Uterus (tissue), 4 donors: ENCODE data around the gene ABCB6. TPM values are rescaled to one million over a fixed set of nuclear protein-coding genes. Genes with fewer than 3 reads are reported as not detected.
A peak's percentile ranks its signal among the peaks of the same experiment; 100 is the strongest.

Experiments
- DNase-seq, 2 donors: peaks; one replicate each; pipeline ENCODE4 v3.0.0-alpha.2; 2019 to 2020
- H3K27ac ChIP-seq, 2 donors: fragments of 200-600 bp; sonication (generic); 1 replicate in 1 of 2; 2 replicates in 1 of 2; pipeline ENCODE4 v1.5.1; 2016 to 2018
- H3K27me3 ChIP-seq, 2 donors: fragments of 200-600 bp; sonication (generic); one replicate each; pipeline ENCODE4 v1.5.1; 2018 to 2019; ENCODE audit warnings: control low read depth in 1 of 2
- H3K36me3 ChIP-seq, 2 donors: fragments of 200-600 bp; sonication (generic); one replicate each; pipeline ENCODE4 v1.5.1; 2019; ENCODE audit warnings: control low read depth in 1 of 2
- H3K4me1 ChIP-seq, 2 donors: fragments of 200-600 bp; sonication (generic); one replicate each; pipeline ENCODE4 v1.5.1; 2018 to 2019; ENCODE audit warnings: control low read depth in 1 of 2
- H3K4me3 ChIP-seq, 2 donors: fragments of 200-600 bp; sonication (generic); 1 replicate in 1 of 2; 2 replicates in 1 of 2; pipeline ENCODE4 v1.5.1; 2018 to 2019; ENCODE audit warnings: mild to moderate bottlenecking in 1 of 2
- H3K9me3 ChIP-seq, 2 donors: fragments of 200-600 bp; sonication (generic); one replicate each; pipeline ENCODE4 v1.5.1; 2019; ENCODE audit warnings: control low read depth in 1 of 2
- POLR2A ChIP-seq, 2 donors: fragments of 450-650 bp; IDR thresholded peaks; one replicate each; pipeline ENCODE4 v1.6.1; 2016; ENCODE audit warnings: antibody characterized with exemption in 2 of 2, mild to moderate bottlenecking in 1 of 2, moderate library complexity in 1 of 2
- intact Hi-C: fragments of 100-400 bp; cut with DNase I; formaldehyde crosslinking; loops from one replicate; pipeline ENCODE4 v1.15.1; 2023; ENCODE audit warnings: low total_unique reads
- total RNA-seq, 4 donors: library from RNA; depleted of rRNA in 3 of 4; stranded (reverse); fragments of >200 nt in 3 of 4; gene quantifications; one replicate each; pipeline versions ENCODE4 v1.1.0 to v1.2.4, GENCODE V29; 2014 to 2023
- TF ChIP-seq, protein P1 (sequence below), 4 experiments: fragments of 200-600 bp in 2 of 4; fragments of 450-650 bp in 2 of 4; sonication (generic) in 2 of 4; IDR thresholded peaks; one replicate each; pipeline ENCODE4 v1.5.1; 2016 to 2019; ENCODE audit warnings: antibody characterized with exemption in 4 of 4, mild to moderate bottlenecking in 2 of 4, moderate library complexity in 1 of 4
- donor health status: DM: yes; HTN: yes; CAD: no.

The ABCB6 gene
- total RNA-seq, 4 donors from 2014 or later = 7.1 to 37.6 (median 27.7) TPM

- intact Hi-C loops = no loop called here
- DNase-seq = no peak
- TF ChIP-seq, protein P1, sequence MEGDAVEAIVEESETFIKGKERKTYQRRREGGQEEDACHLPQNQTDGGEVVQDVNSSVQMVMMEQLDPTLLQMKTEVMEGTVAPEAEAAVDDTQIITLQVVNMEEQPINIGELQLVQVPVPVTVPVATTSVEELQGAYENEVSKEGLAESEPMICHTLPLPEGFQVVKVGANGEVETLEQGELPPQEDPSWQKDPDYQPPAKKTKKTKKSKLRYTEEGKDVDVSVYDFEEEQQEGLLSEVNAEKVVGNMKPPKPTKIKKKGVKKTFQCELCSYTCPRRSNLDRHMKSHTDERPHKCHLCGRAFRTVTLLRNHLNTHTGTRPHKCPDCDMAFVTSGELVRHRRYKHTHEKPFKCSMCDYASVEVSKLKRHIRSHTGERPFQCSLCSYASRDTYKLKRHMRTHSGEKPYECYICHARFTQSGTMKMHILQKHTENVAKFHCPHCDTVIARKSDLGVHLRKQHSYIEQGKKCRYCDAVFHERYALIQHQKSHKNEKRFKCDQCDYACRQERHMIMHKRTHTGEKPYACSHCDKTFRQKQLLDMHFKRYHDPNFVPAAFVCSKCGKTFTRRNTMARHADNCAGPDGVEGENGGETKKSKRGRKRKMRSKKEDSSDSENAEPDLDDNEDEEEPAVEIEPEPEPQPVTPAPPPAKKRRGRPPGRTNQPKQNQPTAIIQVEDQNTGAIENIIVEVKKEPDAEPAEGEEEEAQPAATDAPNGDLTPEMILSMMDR (IDR thresholded peaks at IDR 0.05) = no peak
- TF ChIP-seq POLR2A (IDR thresholded peaks at IDR 0.05) = no peak
Measured at GRCh38 chr2:219169930-219170654, 48.7 kb downstream of the ABCB6 start, which contains the start of gene SLC23A3. SLC23A3 (minus strand) TSS chr2:219170029; CDS start chr2:219169984, 45 bp downstream.

GRCh38 chr2:219168932-219169331, 49.8 kb downstream of the ABCB6 start:
- no peaks in the 10 kb centered on the region for H3K27me3 ChIP-seq
- no peak for TF ChIP-seq POLR2A (IDR thresholded peaks at IDR 0.05)
- no peak for DNase-seq
- no peak overlapping the region for H3K4me3 ChIP-seq
- H3K27ac ChIP-seq = no peak overlapping the region
- H3K4me1 ChIP-seq = no peaks in the 10 kb centered on the region
- intact Hi-C loops = no loop called here
- no peaks in the 10 kb centered on the region for H3K9me3 ChIP-seq
- H3K36me3 ChIP-seq = no peaks in the 10 kb centered on the region

More at GRCh38 chr2:219169930-219170654, 48.7 kb downstream of the ABCB6 start, which contains the start of gene SLC23A3:
- no peak within 1 kb of the TSS for H3K4me3 ChIP-seq
- no peaks in the 10 kb centered on the region for H3K4me1 ChIP-seq
- H3K9me3 ChIP-seq = no peaks in the 10 kb centered on the region
- H3K36me3 ChIP-seq = no peaks in the 10 kb centered on the region
- no peaks in the 10 kb centered on the region for H3K27me3 ChIP-seq
- H3K27ac ChIP-seq = peak within 1 kb of the TSS; percentile 3 to 56

DNA sequence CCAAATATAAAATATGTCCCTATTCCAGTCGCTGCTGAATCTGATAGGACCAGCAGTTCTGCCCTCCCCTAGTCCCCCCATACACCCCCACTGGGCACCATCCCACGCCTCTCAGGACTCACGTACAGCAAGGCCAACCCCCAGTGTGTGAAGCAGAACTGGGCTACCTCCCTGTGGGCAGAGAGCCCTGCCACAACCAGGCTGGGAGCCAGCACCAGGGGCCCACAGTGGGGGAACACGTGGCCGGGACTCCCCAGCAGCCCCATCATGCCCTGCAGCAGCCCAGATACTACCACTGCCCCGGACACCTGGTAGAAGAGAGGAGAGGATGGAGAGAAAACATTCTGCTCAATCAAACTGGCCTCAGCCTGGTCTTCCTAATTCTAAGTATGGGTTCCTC, 50.2 kb downstream of the ABCB6 start:
- H3K27me3 ChIP-seq = no peaks in the 10 kb centered on the region
- H3K9me3 ChIP-seq = no peaks in the 10 kb centered on the region
- no peak overlapping the region for H3K4me3 ChIP-seq
- intact Hi-C loops = no loop called here
- no peak for DNase-seq
- H3K4me1 ChIP-seq = no peaks in the 10 kb centered on the region
- H3K27ac ChIP-seq = no peak overlapping the region
- no peak for TF ChIP-seq POLR2A (IDR thresholded peaks at IDR 0.05)
- TF ChIP-seq, protein P1 (IDR thresholded peaks at IDR 0.05) = no peak
- no peaks in the 10 kb centered on the region for H3K36me3 ChIP-seq

- no peak overlapping the region for H3K27ac ChIP-seq
- intact Hi-C loops = no loop called here
- TF ChIP-seq, protein P1 (IDR thresholded peaks at IDR 0.05) = no peak
- TF ChIP-seq POLR2A (IDR thresholded peaks at IDR 0.05) = no peak
- H3K4me3 ChIP-seq = no peak overlapping the region
- no peak for DNase-seq
- no peaks in the 10 kb centered on the region for H3K4me1 ChIP-seq
- H3K36me3 ChIP-seq = no peaks in the 10 kb centered on the region
- no peaks in the 10 kb centered on the region for H3K9me3 ChIP-seq
- H3K27me3 ChIP-seq = no peaks in the 10 kb centered on the region
Measured at GRCh38 chr2:219167997-219168396, 50.8 kb downstream of the ABCB6 start.

DNA sequence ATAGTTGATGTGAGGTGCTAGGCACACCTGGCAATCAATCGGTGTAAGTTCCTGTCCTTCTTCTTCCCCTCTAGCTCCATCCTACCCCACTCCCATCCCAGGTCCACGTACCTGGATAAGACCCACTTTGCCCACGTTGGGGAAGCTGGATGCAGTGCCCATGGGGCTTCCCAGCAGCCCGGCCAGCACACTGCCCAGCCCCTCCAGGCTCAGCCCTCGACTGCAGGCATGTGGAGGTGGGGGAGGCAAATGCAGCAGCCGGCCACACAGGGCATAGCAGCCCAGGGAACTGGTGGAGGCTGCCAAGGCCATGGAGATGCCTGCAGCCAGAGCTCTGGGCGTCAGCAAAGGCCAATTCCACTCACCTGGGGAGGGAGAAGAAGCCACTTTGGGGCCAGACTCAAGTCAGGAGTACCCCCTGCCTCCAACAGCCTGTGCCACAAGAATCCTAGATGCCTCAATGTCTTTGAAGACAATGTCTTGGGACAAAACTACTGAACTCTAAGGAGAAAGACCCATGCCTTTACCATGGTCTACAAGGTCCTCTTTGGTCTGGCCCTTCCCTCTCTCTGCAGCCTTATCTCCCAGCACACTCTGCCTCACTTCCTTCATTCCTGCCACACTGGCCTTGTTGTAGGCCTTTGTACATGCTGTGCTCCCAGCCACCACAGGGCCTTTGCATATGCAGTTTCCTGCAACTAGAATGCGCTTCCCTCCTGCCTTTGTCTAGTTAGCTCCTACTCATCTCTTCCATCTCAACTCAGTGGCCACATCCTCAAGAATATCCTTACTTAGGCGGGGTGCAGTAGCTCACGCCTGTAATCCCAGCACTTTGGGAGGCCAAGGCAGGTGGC, 53.5 kb downstream of the ABCB6 start:
- Histone ChIP-seq H3K4me3 (no peak overlapping the region), H3K27ac (no peak overlapping the region), H3K36me3 (no peaks in the 10 kb centered on the region), H3K9me3 (no peaks in the 10 kb centered on the region), H3K27me3 (no peaks in the 10 kb centered on the region), H3K4me1 (no peaks in the 10 kb centered on the region)
- DNase-seq = no peak
- no peak for TF ChIP-seq POLR2A (IDR thresholded peaks at IDR 0.05)
- TF ChIP-seq, protein P1 (IDR thresholded peaks at IDR 0.05) = no peak
- intact Hi-C loops = no loop called here
